Naive thymus-derived CD8-positive, alpha-beta T cell (primary cell): Measurements from ENCODE around the gene PCP2. TPM values are rescaled to one million over a fixed set of nuclear protein-coding genes. Genes with fewer than 3 reads are reported as not detected.

ENCODE experiments used
- ATAC-seq, 2 donors: fragments of 150-1000 bp; cut with Tn5 transposase in 1 of 2; sonication (Bioruptor Pico), chemical (Tn5 transposase) in 1 of 2; 1 replicate in 1 of 2; 2 replicates in 1 of 2; pipeline ENCODE4 v1.10.0; 2021; ENCODE audit warnings: mild to moderate bottlenecking in 2 of 2, moderate library complexity in 2 of 2
- POLR2A ChIA-PET: fragments of 350-600 bp; sonication (Branson Sonifier 250); formaldehyde crosslinking; loops from one replicate; lab custom pipeline; 2021; ENCODE audit warnings: antibody characterized with exemption; lab: Charles Lee
- DNase-seq, 10 donors: peaks; one replicate each; pipeline versions ENCODE4 v3.0.0 to v3.0.0-alpha.2; 2020 to 2022
- H3K27ac Mint-ChIP-seq, 10 donors: one replicate each; pipeline ENCODE4 v1.8.0; 2020 to 2022; ENCODE audit warnings: mild to moderate bottlenecking in 10 of 10, mixed read lengths in 10 of 10, moderate library complexity in 4 of 10, inconsistent platforms in 1 of 10
- H3K27me3 Mint-ChIP-seq, 5 donors: one replicate each; pipeline ENCODE4 v1.8.0; 2021 to 2022; ENCODE audit warnings: mixed read lengths in 5 of 5
- H3K36me3 Mint-ChIP-seq, 3 donors: one replicate each; pipeline ENCODE4 v1.8.0; 2020 to 2022; ENCODE audit warnings: mixed read lengths in 3 of 3, mild to moderate bottlenecking in 2 of 3, inconsistent platforms in 1 of 3
- H3K4me1 Mint-ChIP-seq, 4 donors: one replicate each; pipeline ENCODE4 v1.8.0; 2021 to 2022; ENCODE audit warnings: mixed read lengths in 4 of 4
- H3K4me3 Mint-ChIP-seq, 10 donors: one replicate each; pipeline ENCODE4 v1.8.0; 2020 to 2022; ENCODE audit warnings: mild to moderate bottlenecking in 10 of 10, mixed read lengths in 10 of 10, moderate library complexity in 6 of 10, inconsistent platforms in 1 of 10
- H3K9me3 Mint-ChIP-seq, 9 donors: one replicate each; pipeline ENCODE4 v1.8.0; 2020 to 2022; ENCODE audit warnings: mixed read lengths in 9 of 9, mild to moderate bottlenecking in 3 of 9, inconsistent platforms in 1 of 9, moderate library complexity in 1 of 9
- polyA plus RNA-seq, 3 donors: library from polyadenylated mRNA; unstranded; fragments of 300-500 nt; fragmentation: Illumina TruSeq; gene quantifications; one replicate each; pipeline ENCODE4 v1.2.3, GENCODE V29; 2021
- total RNA-seq, 8 experiments: library from RNA in 2 of 8; stranded (reverse) in 2 of 8; gene quantifications; one replicate each; pipeline ENCODE4 v1.2.3 and lab custom pipeline; 2021 to 2026

The PCP2 gene
- total and polyA plus RNA-seq, 5 experiments from 2014 or later: 0.76 to 8.4 (median 5.2) TPM; not detected in 2

- DNase-seq (peak in 3 of 10 donors; percentile 22 to 28 (median 27)), ATAC-seq (peak; percentile 26 to 28)
- Mint-ChIP-seq H3K27ac (peak overlapping the region in 1 of 10 donors; percentile 6), H3K4me3 (peak overlapping the region in 1 of 10 donors; percentile 14), H3K4me1 (peaks cover 23 to 51% (median 49%) of the 10 kb centered on the region in 4 donors), H3K36me3 (no peaks in the 10 kb centered on the region), H3K27me3 (peaks cover 11 to 71% (median 34%) of the 10 kb centered on the region in 5 donors), H3K9me3 (no peaks in the 10 kb centered on the region)
- POLR2A ChIA-PET: interaction anchor here (0.6 to 1.0 kb wide), 2 partner anchors 13 to 181 kb away, joined by 3 to 4 read pairs; no protein-coding TSS in a partner anchor
Observed at GRCh38 chr19:7674010-7675005, 40.8 kb upstream of the PCP2 start.

- POLR2A ChIA-PET: interaction anchor here (1.1 kb wide), 1 partner anchor 185 kb away, joined by 3 read pairs; no protein-coding TSS in a partner anchor
- Mint-ChIP-seq H3K4me3 (no peak overlapping the region), H3K4me1 (peaks cover 19 to 51% (median 45%) of the 10 kb centered on the region in 4 donors), H3K9me3 (no peaks in the 10 kb centered on the region), H3K27ac (no peak overlapping the region), H3K36me3 (no peaks in the 10 kb centered on the region), H3K27me3 (peaks cover 9 to 68% (median 32%) of the 10 kb centered on the region in 5 donors)
- ATAC-seq: no peak
- no peak for DNase-seq
Observed at GRCh38 chr19:7672522-7672921, 39.0 kb upstream of the PCP2 start.

- Mint-ChIP-seq H3K27me3 (peaks cover 8 to 59% (median 20%) of the 10 kb centered on the region in 5 donors), H3K4me1 (peaks cover 14 to 36% (median 29%) of the 10 kb centered on the region in 4 donors), H3K36me3 (no peaks in the 10 kb centered on the region), H3K9me3 (no peaks in the 10 kb centered on the region), H3K4me3 (peak overlapping the region; percentile 69 to 86 (median 76)), H3K27ac (peak overlapping the region in 2 of 10 donors; percentile 60 to 88)
- DNase-seq (no peak), ATAC-seq (peak; percentile 31 to 53)
- POLR2A ChIA-PET: interaction anchor here (0.6 to 2.1 kb wide), 3 partner anchors 10 to 64 kb away, joined by 3 to 9 read pairs (median 5); partner anchors contain the start of gene TRAPPC5
Observed at GRCh38 chr19:7670790-7671189, 37.3 kb upstream of the PCP2 start.

GRCh38 chr19:7670150-7670783 lies 36.7 kb upstream of the PCP2 start:
- H3K4me3 Mint-ChIP-seq: peak overlapping the region; percentile 69 to 86 (median 76)
- POLR2A ChIA-PET: interaction anchor here (0.6 to 2.1 kb wide), 5 partner anchors 11 to 100 kb away, joined by 3 to 9 read pairs (median 4); partner anchors contain the start of gene TRAPPC5
- H3K27ac Mint-ChIP-seq: peak overlapping the region in 6 of 10 donors; percentile 60 to 88 (median 82)
- peak; percentile 68 to 74 for ATAC-seq
- no peaks in the 10 kb centered on the region for H3K36me3 Mint-ChIP-seq
- H3K4me1 Mint-ChIP-seq: peaks cover 14 to 33% (median 27%) of the 10 kb centered on the region in 4 donors
- H3K27me3 Mint-ChIP-seq: peaks cover 7 to 59% (median 21%) of the 10 kb centered on the region in 5 donors
- peak in 5 of 10 donors; percentile 19 to 37 (median 24) for DNase-seq
- no peaks in the 10 kb centered on the region for H3K9me3 Mint-ChIP-seq

- Mint-ChIP-seq H3K27ac (peak overlapping the region in 3 of 10 donors; percentile 8 to 85 (median 78)), H3K4me1 (peaks cover 14 to 32% (median 27%) of the 10 kb centered on the region in 4 donors), H3K9me3 (no peaks in the 10 kb centered on the region), H3K36me3 (no peaks in the 10 kb centered on the region), H3K27me3 (peaks cover 7 to 56% (median 21%) of the 10 kb centered on the region in 5 donors), H3K4me3 (peak overlapping the region in 8 of 10 donors; percentile 46 to 79 (median 67))
- POLR2A ChIA-PET: interaction anchor here (0.6 to 1.3 kb wide), 4 partner anchors 11 to 570 kb away, joined by 3 to 5 read pairs (median 4); partner anchors contain the start of gene TRAPPC5
- DNase-seq: no peak
- ATAC-seq: no peak
Observed at GRCh38 chr19:7669641-7670040, 36.1 kb upstream of the PCP2 start.

GRCh38 chr19:7668842-7669241 lies 35.3 kb upstream of the PCP2 start, which contains the start of gene RETN:
Gene RETN (plus strand): TSS chr19:7669049. CDS start chr19:7669327, 278 bp downstream.
- Mint-ChIP-seq H3K4me3 (peak within 1 kb of the TSS; percentile 26 to 79 (median 66)), H3K27ac (peak within 1 kb of the TSS in 4 of 10 donors; percentile 8 to 85 (median 49)), H3K27me3 (peaks cover 7 to 50% (median 21%) of the 10 kb centered on the region in 5 donors), H3K36me3 (no peaks in the 10 kb centered on the region), H3K4me1 (peaks cover 11 to 24% (median 20%) of the 10 kb centered on the region in 4 donors), H3K9me3 (no peaks in the 10 kb centered on the region)
- DNase-seq (no peak), ATAC-seq (peak in 1 of 2 donors; percentile 20)
- POLR2A ChIA-PET: interaction anchor here (1.1 to 1.7 kb wide), 3 partner anchors 10 to 570 kb away, joined by 3 to 5 read pairs (median 5); no protein-coding TSS in a partner anchor

- ATAC-seq (no peak), DNase-seq (no peak)
- H3K27ac Mint-ChIP-seq: no peak overlapping the region
- peaks cover 4 to 24% (median 10%) of the 10 kb centered on the region in 5 donors for H3K27me3 Mint-ChIP-seq
- H3K4me1 Mint-ChIP-seq: peaks cover 4 to 16% (median 10%) of the 10 kb centered on the region in 4 donors
- H3K9me3 Mint-ChIP-seq: no peaks in the 10 kb centered on the region
- no peak overlapping the region for H3K4me3 Mint-ChIP-seq
- POLR2A ChIA-PET: interaction anchor here (0.6 kb wide), 1 partner anchor 280 kb away, joined by 3 read pairs; no protein-coding TSS in a partner anchor
- no peaks in the 10 kb centered on the region for H3K36me3 Mint-ChIP-seq
Observed at GRCh38 chr19:7665076-7665475, 31.6 kb upstream of the PCP2 start.

GRCh38 chr19:7663706-7664105 lies 30.2 kb upstream of the PCP2 start:
- DNase-seq (no peak), ATAC-seq (no peak)
- Mint-ChIP-seq H3K36me3 (no peaks in the 10 kb centered on the region), H3K4me1 (peaks cover 0 to 7% (median 4%) of the 10 kb centered on the region in 4 donors), H3K4me3 (no peak overlapping the region), H3K27ac (no peak overlapping the region), H3K9me3 (no peaks in the 10 kb centered on the region), H3K27me3 (peaks cover 0 to 10% (median 4%) of the 10 kb centered on the region in 5 donors)
- POLR2A ChIA-PET: interaction anchor here (0.6 kb wide), 1 partner anchor 10 kb away, joined by 3 read pairs; no protein-coding TSS in a partner anchor

GRCh38 chr19:7662657-7663056 lies 29.1 kb upstream of the PCP2 start:
- no peak overlapping the region for H3K27ac Mint-ChIP-seq
- H3K9me3 Mint-ChIP-seq: no peaks in the 10 kb centered on the region
- no peaks in the 10 kb centered on the region for H3K36me3 Mint-ChIP-seq
- H3K27me3 Mint-ChIP-seq: peaks cover 0 to 9% (median 0%) of the 10 kb centered on the region in 5 donors
- POLR2A ChIA-PET: no interaction called here
- H3K4me3 Mint-ChIP-seq: no peak overlapping the region
- DNase-seq (no peak), ATAC-seq (no peak)
- peaks cover 2 to 13% (median 10%) of the 10 kb centered on the region in 4 donors for H3K4me1 Mint-ChIP-seq

- no peak overlapping the region for H3K4me3 Mint-ChIP-seq
- no peaks in the 10 kb centered on the region for H3K36me3 Mint-ChIP-seq
- POLR2A ChIA-PET: no interaction called here
- DNase-seq (no peak), ATAC-seq (no peak)
- H3K9me3 Mint-ChIP-seq: no peaks in the 10 kb centered on the region
- H3K27me3 Mint-ChIP-seq: peaks cover 0 to 6% (median 0%) of the 10 kb centered on the region in 5 donors
- no peak overlapping the region for H3K27ac Mint-ChIP-seq
- peaks cover 2 to 20% (median 16%) of the 10 kb centered on the region in 4 donors for H3K4me1 Mint-ChIP-seq
Observed at GRCh38 chr19:7661744-7662538, 28.4 kb upstream of the PCP2 start.

- no peaks in the 10 kb centered on the region for H3K9me3 Mint-ChIP-seq
- ATAC-seq (peak; percentile 92 to 97), DNase-seq (peak in 8 of 10 donors; percentile 28 to 68 (median 42))
- POLR2A ChIA-PET: interaction anchor here (1.3 kb wide), 1 partner anchor 11 kb away, joined by 5 read pairs; the partner anchor contains the start of gene RETN
- H3K4me3 Mint-ChIP-seq: peak overlapping the region; percentile 52 to 83 (median 73)
- peak overlapping the region in 8 of 10 donors; percentile 11 to 91 (median 78) for H3K27ac Mint-ChIP-seq
- H3K27me3 Mint-ChIP-seq: no peaks in the 10 kb centered on the region
- H3K36me3 Mint-ChIP-seq: no peaks in the 10 kb centered on the region
- peaks cover 2 to 26% (median 18%) of the 10 kb centered on the region in 4 donors for H3K4me1 Mint-ChIP-seq
Observed at GRCh38 chr19:7658219-7658686, 24.7 kb upstream of the PCP2 start.
